Nephron progenitor cell (in vitro differentiated cells): ENCODE data around the gene BMP10.

Experiments
- DNase-seq: peaks from one replicate; pipeline ENCODE4 v3.0.0; 2021
- H3K27ac Mint-ChIP-seq: 2 replicates; pipeline ENCODE4 v1.8.0; 2021; ENCODE audit warnings: mild to moderate bottlenecking, moderate library complexity, mixed read lengths
- H3K27me3 Mint-ChIP-seq: 2 replicates; pipeline ENCODE4 v1.8.0; 2021; ENCODE audit warnings: mild to moderate bottlenecking, low read depth, mixed read lengths; ENCODE audit not compliant: poor library complexity
- H3K36me3 Mint-ChIP-seq: 2 replicates; pipeline ENCODE4 v1.8.0; 2021; ENCODE audit warnings: low read depth, mixed read lengths
- H3K4me1 Mint-ChIP-seq: 2 replicates; pipeline ENCODE4 v1.8.0; 2021; ENCODE audit warnings: mixed read lengths
- H3K4me3 Mint-ChIP-seq: 2 replicates; pipeline ENCODE4 v1.8.0; 2021; ENCODE audit warnings: mild to moderate bottlenecking, moderate library complexity, mixed read lengths
- H3K9me3 Mint-ChIP-seq: 2 replicates; pipeline ENCODE4 v1.8.0; 2021; ENCODE audit warnings: mild to moderate bottlenecking, moderate library complexity, mixed read lengths
- TF ChIP-seq, protein P1 (sequence below): fragments of 200-600 bp; sonication (generic); IDR thresholded peaks from 2 replicates; pipeline ENCODE4 v1.5.0; 2021; ENCODE audit warnings: antibody characterized with exemption

Gene BMP10

DNA sequence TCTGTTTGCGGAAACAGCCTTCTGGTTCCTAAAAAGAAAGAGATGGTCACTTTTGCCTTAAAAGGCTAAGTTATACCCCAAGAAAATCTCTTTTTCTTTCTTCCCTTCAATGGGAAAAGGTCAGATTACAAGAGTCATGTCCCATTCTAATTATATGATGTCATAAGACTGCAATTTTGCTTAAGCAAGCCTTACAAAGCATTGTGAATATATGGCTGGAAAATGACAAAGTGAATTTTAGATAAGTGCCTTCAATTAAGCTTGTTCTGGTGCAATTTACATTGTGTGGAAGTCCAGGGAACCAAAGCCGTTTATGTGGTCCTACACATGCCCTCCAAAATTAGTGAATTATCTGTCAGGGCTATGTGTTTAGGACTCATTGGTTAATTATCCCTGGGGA lies 7.6 kb upstream of the BMP10 start:
- no peaks in the 10 kb centered on the region for H3K9me3 Mint-ChIP-seq
- DNase-seq = no peak
- H3K36me3 Mint-ChIP-seq = no peaks in the 10 kb centered on the region
- no peaks in the 10 kb centered on the region for H3K4me1 Mint-ChIP-seq
- H3K27ac Mint-ChIP-seq = no peak overlapping the region
- TF ChIP-seq, protein P1, sequence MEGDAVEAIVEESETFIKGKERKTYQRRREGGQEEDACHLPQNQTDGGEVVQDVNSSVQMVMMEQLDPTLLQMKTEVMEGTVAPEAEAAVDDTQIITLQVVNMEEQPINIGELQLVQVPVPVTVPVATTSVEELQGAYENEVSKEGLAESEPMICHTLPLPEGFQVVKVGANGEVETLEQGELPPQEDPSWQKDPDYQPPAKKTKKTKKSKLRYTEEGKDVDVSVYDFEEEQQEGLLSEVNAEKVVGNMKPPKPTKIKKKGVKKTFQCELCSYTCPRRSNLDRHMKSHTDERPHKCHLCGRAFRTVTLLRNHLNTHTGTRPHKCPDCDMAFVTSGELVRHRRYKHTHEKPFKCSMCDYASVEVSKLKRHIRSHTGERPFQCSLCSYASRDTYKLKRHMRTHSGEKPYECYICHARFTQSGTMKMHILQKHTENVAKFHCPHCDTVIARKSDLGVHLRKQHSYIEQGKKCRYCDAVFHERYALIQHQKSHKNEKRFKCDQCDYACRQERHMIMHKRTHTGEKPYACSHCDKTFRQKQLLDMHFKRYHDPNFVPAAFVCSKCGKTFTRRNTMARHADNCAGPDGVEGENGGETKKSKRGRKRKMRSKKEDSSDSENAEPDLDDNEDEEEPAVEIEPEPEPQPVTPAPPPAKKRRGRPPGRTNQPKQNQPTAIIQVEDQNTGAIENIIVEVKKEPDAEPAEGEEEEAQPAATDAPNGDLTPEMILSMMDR = no peak
- no peak overlapping the region for H3K4me3 Mint-ChIP-seq
- H3K27me3 Mint-ChIP-seq = peaks cover 14% of the 10 kb centered on the region

DNA sequence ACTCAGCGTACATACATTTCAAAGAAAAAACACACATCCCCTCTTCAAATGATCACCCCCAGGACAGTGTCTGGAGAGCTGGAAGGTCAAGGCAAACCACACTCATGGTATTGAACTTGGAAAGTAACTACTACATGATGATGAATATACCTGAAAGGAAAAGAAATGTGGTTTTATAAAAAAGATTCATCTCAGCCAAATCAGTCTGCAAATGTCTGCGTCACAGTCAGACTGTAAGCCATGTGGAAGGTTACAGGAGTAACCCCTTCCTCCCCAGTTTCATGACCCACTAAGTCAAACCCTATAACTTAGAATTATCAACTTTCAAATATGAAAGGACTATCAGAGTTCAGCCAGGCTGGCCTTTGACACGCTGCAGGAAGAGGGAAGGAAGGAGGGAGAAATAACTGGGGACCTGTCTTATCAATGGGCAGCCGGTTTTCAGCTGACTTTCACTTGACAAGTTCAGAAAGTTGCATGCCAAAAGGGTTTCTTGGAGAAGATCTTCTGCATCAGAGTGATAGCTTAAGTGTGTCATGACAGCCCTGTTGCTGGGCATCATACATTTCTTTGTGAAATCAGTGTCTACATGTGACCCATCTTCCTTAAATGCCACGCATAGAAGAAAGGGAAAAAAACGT lies 7.0 kb upstream of the BMP10 start:
- no peak overlapping the region for H3K4me3 Mint-ChIP-seq
- no peaks in the 10 kb centered on the region for H3K9me3 Mint-ChIP-seq
- H3K4me1 Mint-ChIP-seq = no peaks in the 10 kb centered on the region
- H3K36me3 Mint-ChIP-seq = no peaks in the 10 kb centered on the region
- no peak overlapping the region for H3K27ac Mint-ChIP-seq
- DNase-seq = no peak
- TF ChIP-seq, protein P1 = no peak
- H3K27me3 Mint-ChIP-seq = peaks cover 14% of the 10 kb centered on the region

DNA sequence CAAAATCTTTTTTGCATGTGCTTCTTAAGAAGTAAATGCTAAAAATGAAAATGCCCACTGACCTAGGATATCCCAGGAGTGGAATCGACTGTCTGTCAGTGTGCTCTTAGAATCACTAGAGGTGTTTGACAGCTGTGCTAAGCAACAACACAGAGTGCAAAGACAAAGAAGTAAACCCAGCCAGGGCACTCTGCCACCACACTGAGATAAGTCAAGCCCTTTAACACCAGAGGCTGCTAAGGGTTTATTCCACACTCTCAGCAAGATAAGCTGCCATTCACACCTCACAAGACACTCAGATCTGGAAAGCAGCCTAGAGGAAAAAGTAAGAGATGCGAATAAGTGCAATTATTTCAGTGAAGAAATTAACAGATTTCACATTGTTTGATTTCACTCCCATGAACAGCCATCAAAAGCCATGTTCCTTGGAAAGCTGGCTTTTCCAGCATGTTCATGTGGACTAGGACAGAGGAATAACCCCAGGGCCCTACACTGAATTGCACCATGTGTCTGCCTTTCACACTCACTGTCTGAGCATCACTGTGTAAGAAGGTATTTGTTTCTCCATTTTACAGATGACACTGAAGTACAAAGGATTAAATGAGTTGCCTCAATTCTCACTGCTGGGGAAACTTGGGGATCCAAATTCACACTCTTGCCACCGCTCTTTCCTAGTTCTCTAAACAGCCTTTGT lies 6.0 kb upstream of the BMP10 start:
- H3K4me3 Mint-ChIP-seq = no peak overlapping the region
- no peaks in the 10 kb centered on the region for H3K36me3 Mint-ChIP-seq
- no peaks in the 10 kb centered on the region for H3K9me3 Mint-ChIP-seq
- DNase-seq = no peak
- H3K27ac Mint-ChIP-seq = no peak overlapping the region
- no peaks in the 10 kb centered on the region for H3K4me1 Mint-ChIP-seq
- TF ChIP-seq, protein P1 = no peak
- H3K27me3 Mint-ChIP-seq = peaks cover 19% of the 10 kb centered on the region

DNA sequence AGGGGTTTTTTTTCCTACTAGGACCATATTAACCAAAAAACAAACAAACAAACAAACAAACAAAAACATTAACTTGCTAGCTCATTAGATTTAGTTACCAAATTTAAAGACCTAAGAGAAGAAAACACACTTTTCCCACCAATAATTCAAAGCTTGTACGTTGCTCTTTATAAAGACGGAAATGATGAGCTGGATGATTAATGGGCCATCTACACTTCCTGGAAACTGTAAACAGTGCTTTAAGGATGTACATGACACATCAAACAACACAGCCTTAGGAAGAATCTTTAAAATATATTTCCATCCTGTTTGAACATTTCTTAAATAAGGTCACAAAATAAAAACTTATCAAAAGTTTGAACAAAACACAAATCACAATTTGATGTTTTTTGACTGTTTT lies 982 bp downstream of the BMP10 start:
- H3K27me3 Mint-ChIP-seq = peaks cover 8% of the 10 kb centered on the region
- no peaks in the 10 kb centered on the region for H3K36me3 Mint-ChIP-seq
- H3K27ac Mint-ChIP-seq = no peak overlapping the region
- peaks cover 11% of the 10 kb centered on the region for H3K4me1 Mint-ChIP-seq
- H3K4me3 Mint-ChIP-seq = no peak overlapping the region
- H3K9me3 Mint-ChIP-seq = no peaks in the 10 kb centered on the region
- TF ChIP-seq, protein P1 = no peak
- DNase-seq = no peak

DNA sequence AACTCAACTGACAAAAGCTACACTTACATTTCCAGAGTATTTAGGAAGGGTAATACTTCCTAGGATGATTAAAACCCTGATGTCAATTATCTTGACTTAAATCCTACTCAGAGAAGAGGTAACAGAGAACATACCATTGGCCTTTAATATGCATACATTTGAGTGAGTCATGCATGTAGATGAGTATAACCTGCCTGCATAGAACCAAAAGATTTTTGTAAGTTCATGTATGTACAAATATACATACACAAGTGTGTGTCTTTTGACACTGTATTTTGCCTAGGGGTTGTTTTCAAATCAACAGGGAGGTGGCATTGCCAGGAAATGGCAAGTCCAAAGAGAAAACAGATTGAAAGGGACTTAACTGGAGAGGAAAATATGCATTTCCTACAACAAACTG lies 6.1 kb downstream of the BMP10 start:
- Mint-ChIP-seq H3K4me1 (no peaks in the 10 kb centered on the region), H3K36me3 (no peaks in the 10 kb centered on the region)

More for the DNA sequence above, 6.1 kb downstream of the BMP10 start:
- Mint-ChIP-seq H3K9me3 (no peaks in the 10 kb centered on the region), H3K27ac (no peak overlapping the region), H3K27me3 (peaks cover 11% of the 10 kb centered on the region), H3K4me3 (no peak overlapping the region)
- TF ChIP-seq, protein P1 = no peak
- no peak for DNase-seq
